HG03460 (cell line): ENCODE measurements around the gene ZNF200.
"Not testable (repeated sequence)": the region's sequence is repeated elsewhere in the genome, so short reads cannot be mapped to it uniquely, and the experiment has no call there.

Experiments
- ATAC-seq: cut with Tn5 transposase; IDR thresholded peaks from one replicate; pipeline ENCODE4 v1.9.1; 2021; ENCODE audit not compliant: unreplicated experiment

Gene ZNF200

DNA sequence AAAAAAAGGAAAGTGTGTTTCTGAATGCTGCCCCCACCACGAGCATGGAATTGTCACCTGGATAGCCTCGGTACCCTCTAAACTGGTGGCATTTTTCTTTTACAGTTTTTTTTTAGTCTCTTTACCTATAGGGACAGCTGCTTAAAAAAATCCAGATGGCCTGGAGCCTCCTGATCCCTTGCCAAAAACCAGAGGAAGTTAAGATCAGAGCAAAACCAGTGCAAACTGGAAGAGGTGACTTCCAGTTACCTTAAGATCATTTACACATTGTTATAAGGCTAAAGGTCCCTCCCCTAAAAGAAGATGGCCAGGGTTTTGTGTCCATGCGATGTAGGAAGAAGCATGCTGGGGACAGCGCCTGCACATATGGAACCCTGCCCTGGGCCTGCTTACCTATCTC, 18.0 kb upstream of the ZNF200 start:
- ATAC-seq, result no peak

DNA sequence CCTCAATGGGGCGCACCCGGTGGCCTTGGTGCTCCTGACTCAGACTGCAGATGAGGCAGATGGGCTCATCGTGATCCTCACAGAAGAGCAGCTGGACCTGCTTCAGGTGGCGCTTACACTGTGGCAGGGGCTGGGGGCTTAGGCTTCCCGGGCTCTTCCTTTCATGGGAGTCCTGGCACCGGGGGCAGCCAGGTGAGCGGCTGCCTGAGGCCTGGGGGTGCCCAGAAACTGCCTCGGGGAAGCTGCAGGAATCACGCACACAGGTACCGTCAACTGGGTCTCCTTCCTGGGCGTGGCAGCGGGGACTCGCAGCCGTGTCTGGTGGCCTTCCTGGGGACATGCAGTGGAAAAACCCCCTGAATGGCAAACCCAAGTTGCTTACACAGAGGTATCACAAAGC, 14.5 kb upstream of the ZNF200 start:
- no peak for ATAC-seq

DNA sequence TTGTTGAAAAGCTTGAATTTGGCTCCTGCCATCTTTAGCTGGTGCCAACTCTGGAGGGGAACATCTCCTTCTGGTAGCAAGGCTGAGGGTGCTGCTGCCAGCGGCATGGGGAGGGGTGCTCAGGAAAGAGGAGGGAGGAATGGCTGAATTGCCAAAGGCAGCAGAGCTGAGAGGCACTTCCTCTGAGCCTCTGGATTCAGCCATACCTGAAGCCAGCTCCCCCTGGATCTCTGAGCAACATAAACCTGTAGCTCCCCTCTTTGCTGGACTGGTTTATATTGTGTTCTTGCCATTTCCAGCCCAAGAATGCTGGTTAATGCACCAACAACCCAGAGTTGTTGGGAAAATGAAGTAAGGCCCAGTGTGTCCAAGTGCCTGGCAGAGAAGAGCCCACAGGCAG, 14.1 kb upstream of the ZNF200 start:
- no peak for ATAC-seq

DNA sequence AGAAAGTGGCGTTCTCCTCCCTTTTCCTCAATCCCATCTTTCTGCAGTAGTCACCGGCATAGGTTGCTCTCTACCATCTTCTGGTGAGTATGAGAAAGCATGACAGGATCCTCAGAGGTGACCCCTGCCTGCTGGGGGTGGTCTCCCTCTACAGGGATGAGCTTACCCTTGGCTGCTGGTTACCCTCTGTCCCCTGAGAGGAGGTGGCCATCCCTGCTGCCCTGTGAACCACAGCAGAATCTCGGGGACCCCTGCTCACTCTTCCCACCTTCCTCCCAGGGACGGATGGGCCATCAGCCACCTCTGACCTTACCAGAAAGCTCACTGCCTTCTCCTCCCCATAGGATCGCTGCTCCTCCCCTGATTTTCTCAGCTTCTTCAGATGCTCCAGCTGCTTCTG, 13.6 kb upstream of the ZNF200 start:
- no peak for ATAC-seq

DNA sequence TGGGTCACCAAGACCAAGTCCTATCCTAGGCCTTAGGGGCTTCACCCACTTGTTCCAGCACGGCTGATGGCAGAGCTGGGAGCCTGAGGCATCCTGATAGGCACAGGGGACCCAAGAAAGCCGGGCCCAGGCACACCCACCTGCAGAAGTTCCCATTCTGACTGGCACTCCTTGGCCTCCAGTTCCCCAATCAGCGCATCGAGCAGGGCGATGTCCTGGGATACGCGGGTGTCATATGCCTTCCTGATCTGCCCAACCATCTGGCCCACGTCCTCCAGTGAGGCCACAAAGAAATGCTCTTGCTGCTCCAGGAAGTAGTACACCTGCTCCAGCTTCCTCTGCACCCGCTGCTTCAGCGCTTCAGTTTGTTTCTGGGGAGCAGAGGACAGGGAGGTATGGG, 11.9 kb upstream of the ZNF200 start:
- no peak for ATAC-seq

DNA sequence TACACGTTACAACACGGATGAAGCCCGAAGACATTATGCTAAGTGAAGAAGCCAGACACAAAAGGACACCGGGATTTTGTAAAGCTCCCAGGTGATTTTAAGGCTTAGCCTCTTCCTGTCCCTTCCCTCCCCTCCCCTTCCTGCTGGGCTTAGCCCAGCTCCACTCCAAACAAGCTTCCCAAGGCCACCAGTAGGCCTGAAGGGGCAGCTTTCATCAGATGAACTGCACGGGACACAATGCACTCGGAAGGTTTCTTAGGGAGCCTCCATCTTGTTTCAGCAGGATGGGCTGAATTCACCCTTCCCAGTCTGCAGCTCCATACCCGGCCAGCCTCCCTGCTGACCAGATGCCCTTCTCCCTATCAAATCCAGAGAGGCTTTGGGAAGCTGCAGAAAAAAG, 11.0 kb upstream of the ZNF200 start:
- ATAC-seq, result no peak

DNA sequence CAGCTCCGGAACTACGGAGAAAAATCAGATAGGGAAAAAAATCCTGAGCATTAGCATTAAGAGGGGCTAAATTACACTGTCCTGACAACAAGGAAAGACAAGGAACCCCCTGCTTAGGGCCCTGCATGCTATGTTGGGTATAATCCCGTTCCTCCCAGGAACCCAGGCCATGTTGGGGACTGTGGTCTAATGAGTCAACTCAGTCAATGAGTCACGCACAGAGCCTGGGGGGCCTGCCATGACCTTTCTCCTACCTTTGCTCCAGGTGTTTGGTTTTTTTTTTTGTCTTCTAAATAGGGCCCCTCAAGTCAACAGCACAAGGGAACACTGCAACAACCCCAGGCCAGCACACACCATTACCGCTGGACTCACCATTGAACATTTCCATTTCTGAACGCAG, 8.9 kb upstream of the ZNF200 start:
- no peak for ATAC-seq

DNA sequence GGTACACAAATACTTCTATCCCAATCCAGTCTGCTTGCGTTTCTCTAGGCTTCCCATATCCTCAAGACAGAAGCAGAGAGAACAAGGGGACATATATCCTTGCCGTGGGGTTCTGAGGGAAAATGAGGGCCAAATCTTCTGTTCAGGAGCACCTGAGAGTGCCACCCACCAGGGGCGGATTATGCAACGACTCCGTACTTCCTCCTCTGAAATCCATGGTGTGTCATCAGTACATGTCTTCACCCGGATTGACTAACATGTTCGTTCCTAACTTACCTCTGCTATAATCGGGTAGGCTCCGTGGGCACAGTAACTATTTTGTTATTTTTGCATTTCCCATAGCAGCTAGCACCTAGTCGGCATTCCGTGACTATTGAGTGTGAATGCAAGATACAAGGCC, 7.8 kb upstream of the ZNF200 start:
- no peak for ATAC-seq

DNA sequence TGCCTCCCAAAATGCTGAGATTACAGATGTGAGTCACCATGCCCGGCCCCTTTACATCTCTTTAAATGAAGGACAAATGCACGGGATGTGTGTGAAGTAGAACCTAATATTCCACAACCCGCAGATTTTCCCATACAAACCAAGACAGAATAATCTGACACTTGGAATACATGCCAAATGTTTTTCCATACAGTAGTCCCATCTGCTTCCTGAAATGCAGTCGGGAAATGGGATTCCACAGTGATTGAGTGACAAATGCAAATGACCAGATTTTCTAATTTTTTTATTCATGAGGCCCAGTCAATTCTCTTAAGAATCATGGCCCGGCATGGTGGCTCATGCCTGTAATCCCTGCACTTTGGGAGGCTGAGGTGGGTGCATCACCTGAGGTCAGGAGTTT, 6.8 kb upstream of the ZNF200 start:
- ATAC-seq, result no peak

DNA sequence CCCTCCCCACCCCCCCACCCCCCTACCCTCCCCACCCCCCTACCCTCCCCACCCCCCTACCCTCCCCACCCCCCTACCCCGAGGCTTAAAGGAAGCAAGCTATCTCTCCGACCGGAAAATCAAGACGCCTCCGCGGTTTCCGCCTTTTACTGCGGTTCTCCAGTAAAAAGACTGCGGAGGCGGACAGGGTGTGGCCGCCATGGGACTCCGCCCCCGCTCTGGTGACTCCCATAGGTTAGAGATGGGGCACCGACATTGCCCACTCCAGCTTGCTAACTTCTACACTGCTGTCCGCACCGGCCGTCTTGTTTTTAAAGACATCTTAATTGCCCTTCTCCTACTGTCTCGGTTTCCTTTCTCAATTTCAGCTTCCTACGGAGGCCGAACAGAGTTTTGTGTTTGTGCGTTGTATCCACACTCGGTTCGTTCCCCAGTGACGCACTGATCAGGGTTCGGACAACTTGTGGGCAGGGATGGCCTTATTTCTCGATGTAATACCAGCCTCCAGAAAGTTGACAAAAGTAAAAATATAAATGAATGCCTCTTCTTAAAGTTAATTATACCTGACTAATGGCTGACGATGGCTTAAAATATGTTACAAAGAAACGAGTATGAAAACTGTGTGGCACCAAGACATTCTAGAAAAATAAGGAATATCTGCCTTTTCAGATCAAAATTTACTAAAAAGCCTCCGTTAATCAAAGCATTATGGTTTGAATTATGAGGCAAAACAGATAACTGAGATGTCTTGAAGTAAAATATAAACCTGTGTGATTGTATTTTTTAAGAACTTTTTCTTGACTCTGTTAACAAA, 1.1 kb upstream of the ZNF200 start:
- ATAC-seq, result no peak

DNA sequence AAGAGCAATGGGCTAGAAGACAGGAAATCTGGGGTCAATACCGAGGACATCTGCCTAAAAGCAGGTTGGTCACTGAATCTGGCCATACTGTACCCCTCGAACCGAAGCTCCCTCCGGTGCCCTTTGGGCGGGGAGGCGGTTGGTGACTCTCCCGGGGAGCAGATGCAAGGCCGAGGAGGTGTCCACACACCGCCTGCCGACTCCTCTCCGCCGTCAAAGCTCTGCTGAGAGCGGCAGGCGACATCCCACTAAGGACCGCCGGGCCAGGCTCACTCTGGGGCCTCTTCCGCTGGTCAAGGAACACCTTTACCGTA, 458 bp downstream of the ZNF200 start:
- ATAC-seq, result no peak

DNA sequence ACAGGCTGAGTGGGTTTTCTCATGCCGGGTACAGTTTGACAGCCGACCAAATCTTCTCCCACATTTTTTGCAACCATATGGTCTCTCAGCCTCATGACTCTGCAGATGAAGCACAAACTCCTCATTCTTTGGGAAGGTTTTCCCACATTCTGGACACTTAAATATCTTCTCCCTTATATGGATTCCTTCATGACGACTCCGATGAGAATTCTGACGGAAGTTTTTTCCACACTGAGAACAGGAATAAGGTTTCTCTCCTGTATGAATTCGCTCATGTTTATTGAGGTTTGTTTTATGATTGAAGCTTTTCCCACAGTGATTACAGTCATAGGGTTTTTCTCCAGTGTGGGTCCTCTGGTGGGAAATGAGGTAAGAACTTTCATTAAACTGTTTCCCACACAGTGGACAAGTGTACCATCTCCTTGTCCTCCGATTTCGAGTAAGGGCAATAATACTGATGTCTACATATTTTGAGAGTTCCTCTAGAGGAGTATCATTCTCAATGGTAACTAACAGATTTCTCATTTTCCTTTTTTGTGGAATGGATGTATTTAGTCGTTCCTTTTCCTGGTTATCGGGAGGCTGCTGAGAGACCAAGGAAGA, 10.9 kb downstream of the ZNF200 start:
- ATAC-seq, result no peak

DNA sequence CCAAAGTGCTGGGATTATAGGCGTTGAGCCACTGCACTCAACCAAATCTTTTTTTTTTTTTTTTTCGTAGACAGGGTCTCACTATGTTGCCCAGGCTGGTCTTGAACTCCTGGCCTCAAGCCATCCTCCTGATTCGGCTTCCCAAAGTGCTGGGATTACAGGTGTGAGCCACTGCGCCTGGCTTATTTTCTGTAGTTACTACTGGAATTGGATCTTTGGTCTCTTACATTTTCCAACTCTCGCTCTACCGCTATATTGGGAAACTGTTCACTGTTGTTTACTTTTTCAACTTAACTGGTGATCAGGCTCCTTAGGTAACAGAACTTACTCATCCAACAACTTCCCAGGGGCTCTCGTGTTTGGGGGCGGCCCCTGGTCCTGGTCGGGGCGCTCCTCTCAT, 14.1 kb downstream of the ZNF200 start:
- ATAC-seq, result no peak

DNA sequence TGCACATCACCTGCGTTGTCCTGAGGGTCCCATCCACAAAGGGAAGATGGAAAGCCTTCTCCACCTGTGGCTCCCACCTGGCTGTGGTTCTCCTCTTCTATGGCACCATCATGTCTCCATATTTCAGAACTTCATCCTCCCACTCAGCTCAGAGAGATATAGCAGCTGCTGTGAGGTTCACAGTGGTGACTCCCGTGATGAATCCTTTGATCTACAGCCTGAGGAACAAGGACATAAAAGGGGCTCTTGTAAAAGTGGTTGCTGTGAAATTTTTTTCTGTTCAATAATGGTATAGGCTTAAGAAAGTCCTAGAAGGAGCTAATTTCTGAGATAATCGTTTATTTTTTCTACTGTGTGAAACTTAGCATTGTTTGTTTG, 18.7 kb downstream of the ZNF200 start:
- no peak for ATAC-seq

DNA sequence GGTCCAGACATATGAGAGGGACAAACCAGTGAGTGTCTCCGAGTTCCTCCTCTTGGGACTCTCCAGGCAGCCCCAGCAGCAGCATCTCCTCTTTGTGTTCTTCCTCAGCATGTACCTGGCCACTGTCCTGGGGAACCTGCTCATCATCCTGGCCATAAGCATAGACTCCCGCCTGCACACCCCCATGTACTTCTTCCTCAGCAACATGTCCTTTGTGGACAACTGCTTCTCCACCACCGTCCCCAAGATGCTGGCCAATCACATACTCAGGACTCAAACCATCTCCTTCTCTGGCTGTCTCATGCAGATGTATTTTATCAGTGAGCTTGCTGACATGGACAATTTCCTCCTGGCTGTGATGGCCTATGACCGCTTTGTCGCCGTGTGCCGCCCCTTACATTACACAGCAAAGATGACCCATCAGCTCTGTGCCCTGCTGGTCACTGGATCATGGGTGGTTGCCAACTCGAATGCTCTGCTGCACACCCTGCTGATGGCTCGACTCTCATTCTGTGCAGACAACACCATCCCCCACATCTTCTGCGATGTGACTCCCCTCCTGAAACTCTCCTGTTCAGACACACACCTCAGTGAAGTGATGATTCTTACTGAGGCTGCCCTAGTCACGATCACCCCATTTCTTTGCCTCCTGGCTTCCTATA, 19.2 kb downstream of the ZNF200 start:
- no peak for ATAC-seq

DNA sequence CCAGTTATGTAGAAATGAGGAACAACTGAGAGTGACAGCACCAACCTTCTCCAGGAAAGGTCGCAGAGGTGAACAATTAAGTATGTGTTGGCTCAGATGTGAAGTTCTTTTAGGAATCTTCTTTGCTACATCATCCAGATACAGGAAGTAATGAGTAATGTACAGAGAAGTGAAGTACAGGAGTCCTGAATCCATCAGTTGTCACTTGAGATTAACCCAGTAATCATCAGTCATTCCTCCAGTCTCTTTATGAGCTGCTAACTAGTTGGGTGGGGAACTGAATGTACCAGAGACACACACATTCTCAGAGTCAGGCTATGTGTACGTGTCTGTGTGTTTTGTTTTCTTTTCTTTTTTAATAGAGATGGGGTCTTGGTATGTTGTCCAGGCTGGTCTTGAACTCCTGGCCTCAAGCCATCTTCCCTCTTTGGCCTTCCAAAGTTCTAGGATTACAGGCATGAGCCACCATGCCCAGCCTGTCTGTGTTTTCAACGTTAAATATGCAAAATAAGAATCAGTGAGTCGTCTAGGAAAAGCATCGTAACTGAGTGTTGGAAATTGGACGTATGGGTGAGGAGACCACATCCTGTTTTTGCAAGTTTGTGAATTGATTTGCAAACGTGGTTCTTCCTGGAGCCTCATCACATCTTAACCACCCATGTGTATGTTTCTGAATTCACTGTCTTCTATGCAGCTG, 19.9 kb downstream of the ZNF200 start:
- ATAC-seq, result no peak

DNA sequence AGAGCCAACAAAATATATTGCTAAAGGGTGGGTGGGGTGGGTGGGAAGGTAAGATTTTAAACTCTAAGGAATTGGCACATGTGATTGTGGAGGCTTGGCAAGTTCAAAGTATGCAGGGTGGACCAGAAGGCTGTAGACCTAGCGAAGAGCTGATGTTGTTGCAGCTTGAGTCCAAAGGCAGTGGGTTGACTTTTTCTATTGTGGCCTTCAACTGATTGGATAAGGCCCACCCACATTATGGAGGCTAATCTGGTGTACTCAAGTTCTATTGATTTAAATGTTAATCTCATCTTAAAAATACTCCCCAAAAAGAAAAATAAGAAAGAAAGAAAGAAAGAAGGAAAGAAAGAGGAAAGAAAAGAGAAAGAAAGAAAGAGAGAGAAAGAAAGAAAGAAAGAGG, 22.4 kb downstream of the ZNF200 start:
- ATAC-seq, result no peak

DNA sequence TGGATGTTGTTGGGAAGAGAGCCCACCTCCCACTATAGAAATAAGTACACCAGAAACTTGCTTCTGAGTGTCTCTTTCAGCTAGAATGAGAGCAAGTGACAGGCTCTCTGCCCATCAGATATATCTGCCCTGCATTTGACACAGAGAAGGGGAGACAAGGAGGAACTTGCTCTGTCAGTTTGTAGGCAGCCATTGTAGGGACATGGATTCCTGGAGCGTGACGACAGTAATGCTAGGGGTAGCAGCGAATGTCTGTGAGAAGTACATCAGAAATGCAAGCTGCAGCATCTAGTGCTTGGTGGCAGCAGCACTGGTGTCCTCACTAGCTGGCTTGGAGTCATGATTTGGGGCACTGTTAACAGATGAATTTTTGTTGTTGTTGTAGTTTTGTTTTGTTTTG, 23.0 kb downstream of the ZNF200 start:
- no peak for ATAC-seq

DNA sequence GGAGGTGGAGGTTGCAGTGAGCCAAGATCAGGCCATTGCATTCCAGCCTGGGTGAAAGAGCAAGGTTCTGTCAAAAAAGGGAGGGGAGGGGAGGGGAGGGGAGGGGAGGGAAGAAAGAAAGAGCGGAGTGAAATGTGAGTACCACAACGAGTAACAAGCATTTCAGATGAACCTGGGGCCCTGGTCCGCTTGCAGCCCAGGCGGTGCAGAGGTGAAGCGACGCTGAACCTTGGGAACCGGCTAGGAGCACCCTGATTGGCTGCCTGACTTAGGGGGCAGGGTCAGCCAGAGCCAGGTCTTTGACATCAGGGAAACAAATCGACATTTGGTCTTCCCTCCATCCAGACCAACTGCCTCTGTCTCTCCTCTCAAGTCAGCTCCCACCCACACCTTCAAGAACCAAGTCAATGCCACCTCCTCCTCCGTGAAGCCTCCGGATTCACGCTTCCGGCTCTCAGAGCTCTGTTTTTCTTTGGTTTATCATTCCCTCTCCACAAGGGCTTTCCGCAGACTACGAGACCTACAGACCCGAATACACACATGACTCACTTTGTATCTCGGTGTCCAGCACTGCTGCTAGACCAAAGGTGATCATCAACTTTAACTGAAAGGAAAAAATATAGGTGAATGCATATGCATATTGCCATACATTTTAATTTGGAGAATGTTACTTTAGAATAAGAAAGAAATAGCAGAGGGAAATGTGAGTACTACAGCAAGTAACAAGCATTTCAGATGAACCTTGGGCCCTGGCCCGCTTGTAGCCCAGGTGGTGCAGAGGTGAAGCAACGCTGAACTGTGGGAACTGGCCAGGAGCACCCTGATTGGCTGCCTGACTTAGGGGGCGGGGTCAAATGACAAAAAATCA, 27.6 kb downstream of the ZNF200 start:
- no peak for ATAC-seq

DNA sequence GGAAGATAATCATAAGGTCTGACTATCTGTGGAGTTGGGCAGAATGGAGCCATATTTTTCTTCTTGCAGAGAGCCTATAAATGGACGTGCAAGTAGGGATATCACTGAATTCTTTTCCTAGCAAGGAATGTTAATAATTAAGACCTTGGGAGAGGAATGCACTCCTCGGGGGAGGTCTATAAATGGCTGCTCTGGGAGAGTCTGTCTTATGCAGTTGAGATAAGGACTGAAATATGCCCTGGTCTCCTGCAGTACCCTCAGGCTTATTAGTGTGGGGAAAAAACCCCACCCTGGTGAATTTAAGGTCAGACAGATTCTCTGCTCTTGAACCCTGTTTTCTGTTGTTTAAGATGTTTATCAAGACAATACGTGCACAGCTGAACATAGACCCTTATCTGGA, 29.0 kb downstream of the ZNF200 start:
- ATAC-seq, result not testable (repeated sequence)

DNA sequence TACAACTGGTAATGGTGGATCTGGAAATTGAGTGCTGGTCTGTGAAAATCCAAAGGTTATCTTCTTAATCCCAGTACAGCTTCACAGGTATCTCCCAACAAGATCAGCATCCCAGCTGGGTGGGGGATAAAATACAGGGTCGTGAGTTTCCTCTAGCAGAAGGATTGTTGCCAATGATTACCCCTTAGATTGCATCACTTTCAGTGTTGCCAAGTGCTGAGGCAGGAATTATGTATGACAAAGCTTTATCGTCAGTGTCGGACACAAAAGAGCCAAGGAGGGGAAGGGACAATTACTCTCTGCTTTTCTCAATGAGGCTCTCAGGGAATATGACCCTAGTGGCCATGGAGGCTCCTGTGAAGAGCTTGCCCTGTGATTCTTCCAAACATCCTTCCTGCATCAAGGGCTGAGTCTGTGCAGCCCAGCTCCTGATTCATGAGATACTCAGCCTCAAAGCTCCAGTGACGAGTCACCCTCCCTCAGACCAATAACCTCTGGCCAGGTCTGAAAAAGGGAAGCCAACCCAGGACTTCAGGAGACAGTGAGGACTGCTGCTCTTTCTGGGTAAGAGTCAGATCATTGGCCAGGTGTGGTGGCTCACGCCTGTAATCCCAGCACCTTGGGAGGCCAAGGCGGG, 31.9 kb downstream of the ZNF200 start:
- ATAC-seq, result no peak
